Measurements from ENCODE around the gene OXCT1.
"Not testable (repeated sequence)": the region's sequence is repeated elsewhere in the genome, so short reads cannot be mapped to it uniquely, and the experiment has no call there.

Gene OXCT1

GRCh38 chr5:41871852-41872251 lies 1.6 kb upstream of the OXCT1 start:
- DNase-seq = no peak

- DNase-seq = no peak
Observed at GRCh38 chr5:41870627-41871048, 413 bp upstream of the OXCT1 start.

DNA sequence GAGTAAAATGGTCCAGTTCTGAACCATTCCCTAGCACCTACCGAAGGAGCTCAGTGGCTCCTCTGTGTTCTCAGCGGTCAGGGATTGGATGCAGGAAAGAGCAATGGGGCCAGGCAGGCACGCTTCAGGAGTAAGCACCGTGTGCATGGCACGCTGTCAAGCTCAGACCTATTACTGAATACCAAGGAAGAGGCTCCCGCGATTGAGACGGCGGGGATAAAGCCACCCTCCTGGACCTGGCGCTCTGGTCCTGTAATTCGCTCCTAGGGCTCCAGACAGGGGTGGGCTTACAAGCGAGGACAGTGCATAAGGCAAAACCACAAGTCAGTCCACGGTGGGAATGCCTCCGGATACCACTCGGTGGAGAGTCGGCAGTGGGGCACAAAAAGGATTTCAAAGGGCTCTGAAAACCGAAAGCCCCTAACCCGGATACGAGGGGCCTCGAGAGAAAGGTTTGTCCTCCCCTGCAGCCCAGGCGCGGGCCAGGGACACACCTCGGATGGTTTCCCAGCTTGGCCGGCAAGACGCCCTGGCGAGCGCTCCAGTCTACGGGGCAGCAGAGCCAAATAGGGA lies 988 bp downstream of the OXCT1 start:
- DNase-seq = no peak

DNA sequence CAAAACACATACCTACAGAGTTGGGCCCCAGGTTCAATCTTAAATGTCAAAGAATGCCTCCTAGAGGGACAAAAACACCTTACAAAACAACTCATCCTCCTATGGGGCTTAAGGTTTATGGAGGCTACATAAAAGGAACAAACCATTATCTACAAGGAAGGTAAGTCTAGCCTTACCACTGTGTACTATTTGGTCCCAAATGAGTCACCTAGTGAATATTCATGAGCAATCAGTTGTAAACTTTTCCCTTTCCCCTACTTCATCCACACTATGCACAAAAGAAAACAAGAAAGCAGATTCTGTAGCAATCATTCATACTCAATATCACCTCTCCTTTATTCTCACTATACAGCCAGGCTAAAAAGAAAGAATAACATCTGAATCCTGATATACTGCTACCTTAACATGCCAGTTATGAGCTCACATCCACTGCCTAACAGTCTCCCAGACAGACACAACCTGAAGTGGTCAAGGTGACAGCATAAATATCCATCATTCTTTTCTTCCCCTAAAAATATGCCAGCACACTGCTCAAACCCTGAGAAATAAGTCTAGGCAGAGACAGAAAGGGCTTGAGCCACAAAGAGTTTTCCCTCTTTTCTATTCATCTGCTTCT lies 6.2 kb downstream of the OXCT1 start:
- DNase-seq = no peak

GRCh38 chr5:41858890-41859289 lies 11.3 kb downstream of the OXCT1 start:
- DNase-seq = no peak

- no peak for DNase-seq
Observed at GRCh38 chr5:41857989-41858388, 12.2 kb downstream of the OXCT1 start.

- peak; percentile 63 for DNase-seq
Observed at GRCh38 chr5:41856644-41857491, 13.4 kb downstream of the OXCT1 start.

DNA sequence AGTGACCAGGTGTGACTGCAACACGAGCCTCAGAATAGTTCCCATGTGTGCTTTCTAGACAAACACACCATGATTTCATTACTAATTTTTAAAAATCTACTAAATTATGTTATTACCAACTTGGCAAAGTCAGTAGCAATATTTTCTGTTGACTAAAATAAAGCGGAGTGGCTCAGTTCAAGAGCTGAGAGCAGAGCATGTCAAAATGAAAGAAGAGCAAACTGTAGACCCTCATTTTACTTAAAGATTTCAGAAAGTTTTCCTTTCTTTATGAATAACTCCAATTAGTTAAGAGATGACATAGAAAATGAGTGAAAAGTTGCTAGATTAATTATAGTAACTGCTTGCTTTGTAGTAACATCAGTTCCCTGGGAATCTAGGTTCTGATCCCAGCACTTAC lies 17.9 kb downstream of the OXCT1 start:
- DNase-seq = no peak

- no peak for DNase-seq
Observed at GRCh38 chr5:41851116-41851515, 19.1 kb downstream of the OXCT1 start.

DNA sequence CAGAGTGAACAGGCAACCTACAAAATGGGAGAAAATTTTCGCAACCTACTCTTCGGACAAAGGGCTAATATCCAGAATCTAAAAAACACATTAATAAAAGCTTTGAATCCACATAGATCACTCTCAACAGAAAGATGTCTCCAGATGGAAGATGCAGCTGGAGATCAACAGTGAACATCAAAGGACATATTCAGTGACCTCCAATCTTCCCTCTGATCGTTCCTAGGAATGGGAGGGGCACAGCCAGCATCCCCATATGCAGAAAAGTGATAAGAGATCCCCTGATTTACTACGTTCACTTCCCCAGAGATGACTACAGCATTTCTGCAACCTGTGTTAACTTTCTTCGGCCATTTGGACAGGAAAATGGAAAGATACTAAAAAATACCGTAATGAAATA lies 21.2 kb downstream of the OXCT1 start:
- no peak for DNase-seq

DNA sequence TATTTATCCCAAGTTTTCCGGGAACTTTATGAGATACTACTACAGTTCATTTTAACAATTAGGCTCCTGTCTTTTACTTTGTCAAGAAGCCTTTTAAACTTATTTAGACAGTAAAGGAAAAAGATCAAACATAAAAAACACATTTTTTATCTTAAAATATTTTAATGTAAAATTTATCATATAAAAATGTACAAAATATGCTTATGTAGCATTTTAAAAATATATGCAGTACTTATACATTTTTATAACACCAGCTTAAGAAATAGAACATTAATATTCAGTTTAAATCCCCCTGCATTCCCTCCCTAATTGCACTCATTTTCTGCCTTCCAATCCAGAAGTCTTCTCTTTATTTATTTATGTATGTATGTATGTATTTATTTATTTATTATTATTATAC lies 24.5 kb downstream of the OXCT1 start:
- DNase-seq = not testable (repeated sequence)

DNA sequence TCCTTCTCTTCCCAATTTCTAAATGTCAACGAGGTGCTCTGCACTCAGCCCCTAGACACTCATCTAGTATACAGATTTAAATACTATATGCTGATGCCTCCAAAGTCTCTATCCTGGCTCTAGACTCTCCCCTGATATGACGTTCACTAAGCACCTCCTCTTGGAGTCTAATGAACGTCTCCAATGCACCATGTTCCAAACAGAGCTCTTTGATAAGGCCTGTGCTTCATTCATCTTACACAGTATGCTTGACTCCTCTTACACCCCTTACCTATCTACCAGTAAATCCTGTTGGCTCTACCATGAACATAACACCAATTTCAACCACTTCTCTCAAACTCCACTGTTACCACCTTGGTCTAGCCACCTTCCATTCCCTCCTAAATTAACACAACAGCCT lies 25.7 kb downstream of the OXCT1 start:
- no peak for DNase-seq

GRCh38 chr5:41843456-41844370 lies 26.5 kb downstream of the OXCT1 start:
- DNase-seq = peak; percentile 29

- no peak for DNase-seq
Observed at GRCh38 chr5:41842777-41843176, 27.4 kb downstream of the OXCT1 start.

DNA sequence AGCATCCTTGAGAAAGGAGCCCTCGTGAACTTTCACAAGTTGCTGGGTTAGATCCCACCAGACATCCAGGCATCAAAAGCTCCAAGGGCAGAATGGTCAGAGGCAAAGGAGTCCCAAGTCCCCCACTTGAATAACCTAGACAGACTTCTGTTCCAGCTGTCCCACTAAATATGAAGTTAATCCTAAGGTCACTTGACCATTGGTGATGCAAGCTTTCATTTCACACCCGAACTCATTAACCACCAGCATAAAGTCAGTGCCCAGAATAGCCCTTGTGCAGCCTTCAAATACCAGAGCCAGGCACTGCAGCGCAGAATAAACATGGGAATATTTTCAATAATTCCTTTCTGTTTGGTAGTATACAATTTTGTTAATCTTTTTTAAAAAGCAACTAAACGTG lies 28.9 kb downstream of the OXCT1 start:
- DNase-seq = no peak

DNA sequence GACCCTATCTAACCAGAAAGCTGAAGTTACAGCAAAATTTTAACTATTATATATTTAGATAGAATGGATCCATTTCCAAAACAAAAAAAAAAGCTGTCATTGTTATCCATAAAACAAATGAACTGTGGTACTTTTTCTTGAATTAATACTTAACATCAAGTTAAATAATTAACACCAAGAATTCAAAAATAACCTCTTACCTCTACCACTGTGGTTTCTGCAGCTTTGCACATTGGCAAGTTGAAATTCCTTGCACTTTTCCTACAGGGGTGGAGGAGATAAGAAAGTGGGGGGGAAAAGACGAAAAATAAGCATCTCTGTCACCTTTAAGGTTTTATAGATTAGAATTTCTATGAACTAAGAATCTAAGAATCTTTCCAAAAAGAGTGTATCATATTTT lies 30.0 kb downstream of the OXCT1 start:
- no peak for DNase-seq

DNA sequence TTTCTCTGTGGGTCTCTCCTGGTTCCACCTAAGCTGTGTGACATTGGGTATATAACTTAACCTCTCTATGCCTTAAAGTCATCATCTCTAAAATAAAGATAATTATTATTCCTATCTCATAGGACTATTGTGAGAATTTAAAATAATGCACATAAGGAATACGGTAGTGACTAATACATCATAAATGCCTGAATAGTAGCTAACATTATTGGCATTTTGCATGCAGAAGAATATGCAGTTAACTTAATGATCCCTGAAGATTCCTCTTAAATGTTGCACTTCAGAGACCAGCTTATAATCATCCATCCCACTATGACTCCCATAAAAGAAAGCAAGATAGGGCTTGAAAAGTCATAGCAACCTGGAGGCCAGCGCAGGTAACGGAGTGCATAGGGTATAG lies 32.4 kb downstream of the OXCT1 start:
- no peak for DNase-seq

DNA sequence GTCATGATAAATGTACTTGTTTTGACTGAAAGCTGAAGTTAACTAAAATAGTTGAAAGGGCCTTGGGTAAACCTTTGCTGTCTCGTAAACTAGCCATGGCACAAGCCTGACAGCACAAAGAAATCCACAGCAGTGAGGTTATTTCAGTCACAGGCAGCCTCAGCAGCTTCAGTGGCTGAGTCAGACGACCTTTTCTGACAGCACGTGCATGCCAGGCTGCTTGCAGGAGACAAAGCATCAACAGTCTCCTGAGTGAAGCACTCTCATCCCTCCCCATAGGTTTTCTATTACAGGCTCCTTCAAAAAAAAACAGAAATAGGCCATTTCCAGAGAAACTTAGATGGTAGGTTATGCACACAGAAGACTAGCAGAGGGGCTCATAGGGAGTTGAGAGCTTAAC lies 34.6 kb downstream of the OXCT1 start:
- no peak for DNase-seq

GRCh38 chr5:41834506-41834905 lies 35.7 kb downstream of the OXCT1 start:
- no peak for DNase-seq

DNA sequence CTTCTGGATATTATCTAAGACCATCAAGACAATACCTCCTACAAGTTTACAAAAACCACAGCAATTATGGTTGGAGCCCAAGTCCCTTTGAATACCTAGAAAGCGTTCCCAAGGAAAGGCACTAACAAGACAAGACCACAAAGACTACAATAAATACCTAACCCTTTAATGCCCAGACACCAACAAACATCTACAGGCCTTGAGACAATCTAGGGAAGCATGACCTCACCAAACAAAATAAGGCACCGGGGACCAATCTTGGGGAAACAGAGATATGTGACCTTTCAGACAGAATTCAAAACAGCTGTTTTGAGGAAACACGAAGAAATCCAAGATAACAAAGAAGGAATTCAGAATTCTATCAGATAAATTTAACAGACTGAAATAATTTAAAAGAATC lies 37.8 kb downstream of the OXCT1 start:
- no peak for DNase-seq

DNA sequence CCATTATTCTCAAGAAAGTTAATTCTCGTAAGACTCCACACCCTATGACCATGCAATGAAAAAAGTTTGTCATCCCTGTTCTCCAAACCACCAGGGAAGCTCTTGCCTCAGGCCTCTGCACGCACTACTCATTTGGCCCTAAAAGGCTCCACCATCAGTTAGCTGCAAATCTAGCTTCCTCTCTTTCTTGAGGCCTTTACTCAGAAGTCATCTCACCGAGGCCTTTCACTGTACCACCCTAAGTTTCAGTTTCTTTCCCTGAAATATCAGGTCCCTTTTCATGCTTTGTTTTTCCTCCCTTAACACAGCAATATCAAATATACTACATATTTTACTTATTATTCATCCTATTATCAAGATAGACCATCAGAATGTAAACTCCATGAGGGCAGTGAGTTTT lies 39.1 kb downstream of the OXCT1 start:
- DNase-seq = no peak

DNA sequence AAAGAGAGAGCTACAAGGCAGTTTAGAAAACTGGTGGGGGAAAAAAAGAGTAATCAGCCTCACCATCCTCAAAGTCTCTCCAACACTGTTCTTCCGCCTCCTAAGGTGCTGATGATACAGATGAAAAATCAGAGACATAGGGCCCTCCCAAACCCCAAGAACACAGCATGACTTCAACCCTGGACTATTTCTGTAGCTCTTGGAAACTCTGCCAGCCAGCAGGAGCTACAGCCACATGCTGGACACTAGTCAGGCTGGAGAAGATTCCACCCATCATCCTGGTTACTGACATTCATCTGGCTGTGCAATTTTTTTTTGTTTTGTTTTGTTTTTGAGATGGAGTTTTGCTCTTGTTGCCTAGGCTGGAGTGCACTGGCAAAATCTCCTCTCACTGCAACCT lies 42.4 kb downstream of the OXCT1 start:
- no peak for DNase-seq

DNA sequence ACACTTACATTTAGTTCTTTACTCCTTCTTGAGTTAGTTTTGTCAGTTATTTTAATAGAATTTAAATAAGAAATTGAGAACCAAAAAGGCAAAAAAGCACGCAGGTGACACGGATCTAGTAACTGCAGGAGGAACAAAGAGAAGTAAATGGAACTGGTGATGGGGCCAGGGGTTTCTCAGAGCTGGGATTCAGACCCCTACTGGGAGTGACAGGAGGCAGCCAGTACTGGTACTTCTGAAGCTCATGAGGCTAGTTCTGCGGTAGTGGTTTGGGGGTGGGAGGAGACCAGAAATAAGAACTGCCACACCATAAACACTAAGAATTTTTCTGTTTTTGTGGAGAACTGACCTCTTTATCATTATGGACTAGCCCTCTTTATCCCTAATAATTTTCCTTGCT lies 48.2 kb downstream of the OXCT1 start:
- DNase-seq = no peak

Measured in central memory CD4-positive, alpha-beta T cell (primary cell).